Keratinocyte (primary cell): ENCODE results near the gene SSBP2.

ENCODE experiments used
- EZH2 ChIP-seq: IDR thresholded peaks from one replicate; pipeline ENCODE4 v1.6.1; 2012; ENCODE audit warnings: inconsistent platforms, mild to moderate bottlenecking, low read length, moderate library complexity
- TF ChIP-seq, protein P1 (sequence below), 3 experiments: IDR thresholded peaks in 1 of 3; conservative IDR thresholded peaks in 1 of 3; optimal IDR thresholded peaks in 1 of 3; 2 replicates in 2 of 3; 3 replicates in 1 of 3; pipeline versions ENCODE3 to v1.5.1; 2011; ENCODE audit warnings: low read length in 3 of 3, mild to moderate bottlenecking in 3 of 3, moderate library complexity in 2 of 3, control low read depth in 1 of 3, inconsistent platforms in 1 of 3; ENCODE audit not compliant: insufficient read depth in 2 of 3; ENCODE audit errors: extremely low read depth in 1 of 3

DNA sequence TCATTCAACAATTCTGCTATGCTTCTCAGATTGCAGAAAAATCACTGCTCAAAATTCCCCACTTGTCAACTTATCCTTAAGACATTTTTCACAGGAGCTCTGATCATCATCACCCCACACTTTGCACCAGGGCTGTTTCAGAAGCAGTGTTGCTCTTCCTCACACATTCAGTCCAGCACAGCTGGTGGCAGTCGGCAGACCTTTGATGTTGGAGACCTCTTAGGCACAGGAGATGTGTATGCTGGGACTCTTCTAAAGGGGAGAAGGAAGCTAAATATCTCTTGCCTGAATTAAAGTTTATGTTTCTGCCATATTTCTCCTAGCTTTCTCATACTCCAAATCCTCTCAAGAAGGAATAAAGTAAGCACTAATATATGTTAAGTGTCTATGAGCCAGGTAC lies 44.8 kb upstream of the SSBP2 start:
- TF ChIP-seq, protein P1, sequence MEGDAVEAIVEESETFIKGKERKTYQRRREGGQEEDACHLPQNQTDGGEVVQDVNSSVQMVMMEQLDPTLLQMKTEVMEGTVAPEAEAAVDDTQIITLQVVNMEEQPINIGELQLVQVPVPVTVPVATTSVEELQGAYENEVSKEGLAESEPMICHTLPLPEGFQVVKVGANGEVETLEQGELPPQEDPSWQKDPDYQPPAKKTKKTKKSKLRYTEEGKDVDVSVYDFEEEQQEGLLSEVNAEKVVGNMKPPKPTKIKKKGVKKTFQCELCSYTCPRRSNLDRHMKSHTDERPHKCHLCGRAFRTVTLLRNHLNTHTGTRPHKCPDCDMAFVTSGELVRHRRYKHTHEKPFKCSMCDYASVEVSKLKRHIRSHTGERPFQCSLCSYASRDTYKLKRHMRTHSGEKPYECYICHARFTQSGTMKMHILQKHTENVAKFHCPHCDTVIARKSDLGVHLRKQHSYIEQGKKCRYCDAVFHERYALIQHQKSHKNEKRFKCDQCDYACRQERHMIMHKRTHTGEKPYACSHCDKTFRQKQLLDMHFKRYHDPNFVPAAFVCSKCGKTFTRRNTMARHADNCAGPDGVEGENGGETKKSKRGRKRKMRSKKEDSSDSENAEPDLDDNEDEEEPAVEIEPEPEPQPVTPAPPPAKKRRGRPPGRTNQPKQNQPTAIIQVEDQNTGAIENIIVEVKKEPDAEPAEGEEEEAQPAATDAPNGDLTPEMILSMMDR (optimal IDR thresholded peaks at IDR 0.05 in 1 of 3, IDR thresholded peaks at IDR 0.05 in 1 of 3, conservative IDR thresholded peaks at IDR 0.05 in 1 of 3; ENCODE audit: extremely low read depth in 1 of 3, insufficient read depth in 2 of 3, low read length in 3 of 3): no peak
- no peak for TF ChIP-seq EZH2
